ENCODE measurements around the gene SPX.

Gene SPX

DNA sequence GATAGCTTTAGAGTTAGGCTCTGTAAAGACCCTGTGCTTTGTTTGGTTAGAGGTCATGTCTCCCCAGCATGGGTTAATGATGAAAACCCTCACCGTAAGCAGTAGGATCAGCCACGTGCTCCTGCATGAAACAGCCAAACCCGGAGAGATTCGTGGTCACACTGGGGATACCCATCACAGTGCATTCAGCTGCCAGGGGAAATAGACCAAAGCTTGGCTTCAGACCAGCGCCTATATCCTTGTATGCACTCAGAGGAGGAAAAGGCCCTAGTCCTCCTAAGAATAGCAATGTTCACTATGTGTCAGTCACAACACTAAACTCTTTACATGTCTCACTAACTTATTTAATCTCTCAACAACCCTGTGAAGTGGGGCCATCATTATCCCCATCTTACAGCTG lies 16.3 kb downstream of the SPX start:
- no peaks in the 10 kb centered on the region for H4K20me1 ChIP-seq (ENCODE audit: insufficient read depth, low read length)
- H3K4me1 ChIP-seq (ENCODE audit: insufficient read depth, low read length, severe bottlenecking), result no peaks in the 10 kb centered on the region
- H3K27ac ChIP-seq (ENCODE audit: low read depth, low read length, poor library complexity, severe bottlenecking), result no peak overlapping the region
- no peaks in the 10 kb centered on the region for H3K27me3 ChIP-seq (ENCODE audit: insufficient read depth, low read length)
- no peaks in the 10 kb centered on the region for H3K9me3 ChIP-seq (ENCODE audit: low read length)
- no peaks in the 10 kb centered on the region for H3K79me2 ChIP-seq (ENCODE audit: insufficient read depth, low read length)
- no peak overlapping the region for H3K4me2 ChIP-seq (ENCODE audit: low read length)
- H3K36me3 ChIP-seq (ENCODE audit: insufficient read depth, low read length), result no peaks in the 10 kb centered on the region
- TF ChIP-seq CTCF (IDR thresholded peaks at IDR 0.05; ENCODE audit: low read length) (no peak), EZH2 (IDR thresholded peaks at IDR 0.05; ENCODE audit: borderline replicate concordance, low read length) (no peak)
- no peaks in the 10 kb centered on the region for H3F3A ChIP-seq (ENCODE audit: insufficient read depth, low read length)
- no peak overlapping the region for H3K9ac ChIP-seq (ENCODE audit: low read length)
- H3K9me2 ChIP-seq (ENCODE audit: low read depth, low read length), result no peaks in the 10 kb centered on the region
- H3K4me3 ChIP-seq (ENCODE audit: low read depth, low read length, poor library complexity, severe bottlenecking), result no peak overlapping the region
- no peak overlapping the region for H2AFZ ChIP-seq (ENCODE audit: low read length)

- Histone ChIP-seq H2AFZ (ENCODE audit: low read length) (no peak overlapping the region), H3K9me2 (ENCODE audit: low read depth, low read length) (no peaks in the 10 kb centered on the region), H3K9ac (ENCODE audit: low read length) (no peak overlapping the region), H3F3A (ENCODE audit: insufficient read depth, low read length) (no peaks in the 10 kb centered on the region), H3K4me3 (ENCODE audit: low read depth, low read length, poor library complexity, severe bottlenecking) (no peak overlapping the region), H3K9me3 (ENCODE audit: low read length) (no peaks in the 10 kb centered on the region), H3K27me3 (ENCODE audit: insufficient read depth, low read length) (no peaks in the 10 kb centered on the region), H3K4me2 (ENCODE audit: low read length) (no peak overlapping the region), H3K27ac (ENCODE audit: low read depth, low read length, poor library complexity, severe bottlenecking) (no peak overlapping the region), H4K20me1 (ENCODE audit: insufficient read depth, low read length) (no peaks in the 10 kb centered on the region), H3K79me2 (ENCODE audit: insufficient read depth, low read length) (no peaks in the 10 kb centered on the region), H3K36me3 (ENCODE audit: insufficient read depth, low read length) (no peaks in the 10 kb centered on the region), H3K4me1 (ENCODE audit: insufficient read depth, low read length, severe bottlenecking) (no peaks in the 10 kb centered on the region)
- TF ChIP-seq CTCF (IDR thresholded peaks at IDR 0.05; ENCODE audit: low read length) (no peak), EZH2 (IDR thresholded peaks at IDR 0.05; ENCODE audit: borderline replicate concordance, low read length) (no peak)
Observed at GRCh38 chr12:21543151-21543550, 17.1 kb downstream of the SPX start.

- H3F3A ChIP-seq (ENCODE audit: insufficient read depth, low read length), result no peaks in the 10 kb centered on the region
- no peaks in the 10 kb centered on the region for H3K27me3 ChIP-seq (ENCODE audit: insufficient read depth, low read length)
- no peak overlapping the region for H3K9ac ChIP-seq (ENCODE audit: low read length)
- H3K36me3 ChIP-seq (ENCODE audit: insufficient read depth, low read length), result no peaks in the 10 kb centered on the region
- no peaks in the 10 kb centered on the region for H3K9me2 ChIP-seq (ENCODE audit: low read depth, low read length)
- H3K4me1 ChIP-seq (ENCODE audit: insufficient read depth, low read length, severe bottlenecking), result no peaks in the 10 kb centered on the region
- H4K20me1 ChIP-seq (ENCODE audit: insufficient read depth, low read length), result no peaks in the 10 kb centered on the region
- no peak overlapping the region for H2AFZ ChIP-seq (ENCODE audit: low read length)
- H3K4me2 ChIP-seq (ENCODE audit: low read length), result no peak overlapping the region
- H3K79me2 ChIP-seq (ENCODE audit: insufficient read depth, low read length), result no peaks in the 10 kb centered on the region
- H3K4me3 ChIP-seq (ENCODE audit: low read depth, low read length, poor library complexity, severe bottlenecking), result no peak overlapping the region
- no peaks in the 10 kb centered on the region for H3K9me3 ChIP-seq (ENCODE audit: low read length)
- TF ChIP-seq EZH2 (IDR thresholded peaks at IDR 0.05; ENCODE audit: borderline replicate concordance, low read length) (no peak), CTCF (IDR thresholded peaks at IDR 0.05; ENCODE audit: low read length) (no peak)
- no peak overlapping the region for H3K27ac ChIP-seq (ENCODE audit: low read depth, low read length, poor library complexity, severe bottlenecking)
Observed at GRCh38 chr12:21545557-21545956, 19.5 kb downstream of the SPX start.
